GM19397 (cell line): ENCODE measurements around the gene CACNG5.

Source experiments
- ATAC-seq: cut with Tn5 transposase; IDR thresholded peaks from one replicate; pipeline ENCODE4 v1.9.1; 2021; ENCODE audit warnings: mild to moderate bottlenecking, moderate library complexity; ENCODE audit not compliant: unreplicated experiment

Gene CACNG5, protein sequence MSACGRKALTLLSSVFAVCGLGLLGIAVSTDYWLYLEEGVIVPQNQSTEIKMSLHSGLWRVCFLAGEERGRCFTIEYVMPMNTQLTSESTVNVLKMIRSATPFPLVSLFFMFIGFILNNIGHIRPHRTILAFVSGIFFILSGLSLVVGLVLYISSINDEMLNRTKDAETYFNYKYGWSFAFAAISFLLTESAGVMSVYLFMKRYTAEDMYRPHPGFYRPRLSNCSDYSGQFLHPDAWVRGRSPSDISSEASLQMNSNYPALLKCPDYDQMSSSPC

DNA sequence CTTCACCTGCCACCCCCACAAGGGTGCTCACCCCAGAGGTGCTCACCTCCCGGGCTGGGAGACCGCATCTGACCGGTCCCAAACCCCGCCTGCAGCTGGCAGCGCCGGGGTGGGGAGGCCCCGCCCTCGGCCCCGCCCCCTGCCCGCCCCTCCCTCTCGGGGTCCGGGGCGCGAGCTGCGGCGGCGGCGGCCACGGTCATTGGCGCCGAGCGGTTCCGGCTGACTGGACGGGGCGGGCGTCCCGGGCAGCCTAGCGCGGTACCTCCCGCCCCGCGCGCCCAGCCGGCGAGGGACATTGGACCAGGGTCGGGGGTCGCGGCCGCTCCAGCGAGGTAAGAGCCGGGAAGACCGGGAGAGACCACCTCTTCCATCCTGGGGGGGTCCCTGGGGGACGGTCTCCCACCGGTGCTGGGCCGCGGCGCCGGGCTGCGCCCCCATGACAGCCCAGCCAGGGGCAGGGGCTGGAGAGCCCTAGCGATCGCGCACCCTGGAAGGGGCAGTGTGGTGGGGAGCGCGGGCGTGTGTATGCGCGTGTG, at the start of gene CACNG5:
CACNG5 (plus strand) TSS at position 199 of the 536 bp plus-strand sequence. CDS start 42,216 bp downstream, outside the sequence.
- no peak for ATAC-seq

DNA sequence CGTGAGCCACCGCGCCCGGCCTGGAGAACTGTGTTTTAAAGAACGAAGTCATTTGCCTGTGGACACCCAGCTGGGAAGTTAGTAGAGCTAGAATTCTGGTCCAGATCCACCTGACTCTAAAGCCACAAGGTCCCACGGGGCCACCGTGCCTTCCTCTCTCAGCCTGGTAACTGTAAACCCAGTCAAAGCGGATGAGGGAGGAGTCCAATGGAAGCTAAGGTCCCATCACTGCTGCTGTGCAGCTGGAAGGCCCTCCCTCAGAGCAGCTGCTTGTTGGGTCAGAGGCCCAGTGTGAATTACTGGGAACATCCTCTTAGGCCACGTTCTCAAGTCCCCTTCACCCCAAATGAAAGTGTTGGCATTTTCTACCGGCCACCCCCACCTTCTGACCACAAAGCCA, 48.8 kb upstream of the CACNG5 start:
- no peak for ATAC-seq

DNA sequence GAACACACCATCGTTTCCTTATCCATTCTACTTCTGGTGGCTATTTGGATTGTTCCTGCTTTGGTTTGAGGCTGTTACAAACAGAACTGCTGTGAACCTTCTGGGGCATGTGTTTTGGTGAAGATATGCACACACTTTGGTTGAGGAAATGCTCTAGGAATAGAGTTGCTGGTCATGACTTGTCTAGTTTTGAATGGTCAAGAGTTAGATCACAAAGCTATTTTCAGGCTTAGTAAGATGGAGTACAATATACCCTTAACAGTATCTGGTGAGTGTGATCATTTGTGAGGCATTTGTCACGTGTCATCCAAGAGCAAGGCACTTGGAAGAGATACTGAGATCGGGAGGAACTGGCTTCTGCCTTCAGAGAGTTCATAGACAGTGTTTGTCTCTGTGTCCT, 47.0 kb upstream of the CACNG5 start:
- no peak for ATAC-seq

DNA sequence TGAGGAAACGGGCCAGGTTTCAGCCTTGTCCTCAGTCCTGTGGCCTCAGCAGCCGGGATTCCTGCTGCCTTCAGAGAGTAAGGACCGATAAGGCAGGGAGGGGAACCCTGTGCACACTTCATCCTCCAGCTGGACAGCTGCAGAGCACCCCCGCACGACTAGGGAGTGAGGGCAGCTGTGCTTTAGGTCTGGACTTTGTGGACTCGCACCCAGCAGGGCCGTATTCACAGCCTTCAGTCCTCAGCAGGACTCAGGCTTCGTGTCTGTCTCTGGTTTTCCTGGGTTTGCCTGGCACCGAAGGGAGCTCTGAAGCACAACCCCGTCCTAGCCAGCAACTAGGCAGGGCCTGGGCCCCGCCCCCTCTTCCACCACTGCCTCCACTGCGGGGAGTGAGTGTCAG, 45.8 kb upstream of the CACNG5 start:
- ATAC-seq = no peak

DNA sequence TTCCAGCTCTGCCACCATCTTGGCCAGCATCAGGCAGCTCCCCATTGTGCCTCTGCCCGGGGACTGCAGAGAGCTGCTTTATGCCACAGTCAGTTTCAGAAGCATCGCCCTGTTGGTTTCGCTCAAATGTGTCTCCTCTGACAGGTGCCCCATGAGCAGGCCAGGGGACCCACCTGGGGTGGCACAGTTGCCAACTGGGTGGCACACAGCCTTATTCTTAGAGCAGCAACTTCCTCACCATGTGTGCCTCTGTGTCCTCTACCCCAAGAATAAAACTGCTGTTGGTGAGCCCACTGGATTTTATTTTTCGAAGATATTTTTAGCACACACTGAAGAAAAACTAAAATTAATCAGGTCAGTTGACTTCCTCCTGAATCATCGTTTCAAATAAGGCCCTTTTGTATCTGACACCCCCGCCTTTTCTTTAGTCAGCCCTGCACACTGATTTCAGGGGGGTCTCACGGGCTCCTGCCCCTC, 44.9 kb upstream of the CACNG5 start:
- no peak for ATAC-seq

DNA sequence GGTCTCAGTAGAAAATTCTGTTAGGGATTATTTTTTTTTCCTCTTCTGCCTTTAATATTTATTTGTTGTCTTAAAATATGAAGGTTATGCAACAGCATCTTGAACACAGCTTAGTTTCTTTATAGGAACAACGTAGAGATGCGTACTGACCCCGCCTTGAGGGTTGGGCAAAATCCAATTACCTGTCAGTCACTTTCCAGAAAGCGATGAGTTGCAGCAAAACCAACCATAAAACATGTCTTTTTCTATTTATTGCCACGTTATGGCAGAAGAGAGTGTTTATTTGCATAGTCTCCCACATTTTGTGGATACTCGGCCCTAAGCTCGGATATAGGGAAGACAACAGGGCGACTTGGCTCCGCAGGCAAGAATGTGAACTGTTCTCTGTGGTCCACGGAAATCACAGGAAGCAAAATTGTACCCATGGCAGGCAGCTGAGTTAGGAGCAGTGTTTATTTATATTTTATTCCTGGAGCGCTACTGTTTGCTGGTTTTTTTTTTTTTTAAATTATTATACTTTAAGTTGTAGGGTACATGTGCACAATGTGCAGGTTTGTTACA, 44.3 kb upstream of the CACNG5 start:
- no peak for ATAC-seq

DNA sequence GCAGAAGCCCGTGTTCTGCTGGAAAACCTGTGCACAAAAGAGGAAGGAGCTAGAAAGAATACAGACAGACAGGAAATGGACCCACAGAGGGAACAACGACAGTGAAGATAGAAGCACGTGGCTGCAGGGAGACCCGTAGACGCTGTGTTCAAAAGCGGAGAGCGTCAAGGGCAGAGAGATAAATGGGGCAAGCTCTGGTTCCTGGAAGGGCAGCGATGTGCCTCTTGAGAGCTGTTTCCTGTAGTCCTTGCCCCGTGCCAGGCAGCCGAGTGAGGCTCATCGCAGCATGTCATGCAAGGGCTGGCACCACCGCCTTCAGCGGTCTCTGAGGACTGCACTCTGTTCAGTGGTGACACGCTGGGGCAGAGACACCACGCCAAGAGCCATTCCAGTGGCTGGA, 43.6 kb upstream of the CACNG5 start:
- ATAC-seq = no peak

DNA sequence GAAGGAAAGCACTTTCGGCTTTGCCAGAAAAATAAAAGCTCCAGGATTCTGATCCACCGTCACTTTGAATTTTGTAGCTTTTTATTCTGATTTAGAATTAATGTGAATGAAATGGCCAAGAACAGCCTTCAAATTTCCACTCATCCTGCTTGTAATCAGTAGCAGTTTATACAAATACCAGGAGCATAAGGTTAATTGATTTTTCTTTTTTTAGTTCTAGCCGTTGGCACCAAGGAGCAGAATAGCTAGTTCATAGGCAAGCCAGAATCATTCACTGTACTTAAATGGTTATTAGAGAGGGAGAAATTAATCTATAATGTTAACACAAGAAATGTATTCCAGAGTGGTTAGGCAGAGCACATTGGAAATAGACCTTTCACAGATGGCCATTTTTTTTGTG, 41.1 kb upstream of the CACNG5 start:
- ATAC-seq = no peak

DNA sequence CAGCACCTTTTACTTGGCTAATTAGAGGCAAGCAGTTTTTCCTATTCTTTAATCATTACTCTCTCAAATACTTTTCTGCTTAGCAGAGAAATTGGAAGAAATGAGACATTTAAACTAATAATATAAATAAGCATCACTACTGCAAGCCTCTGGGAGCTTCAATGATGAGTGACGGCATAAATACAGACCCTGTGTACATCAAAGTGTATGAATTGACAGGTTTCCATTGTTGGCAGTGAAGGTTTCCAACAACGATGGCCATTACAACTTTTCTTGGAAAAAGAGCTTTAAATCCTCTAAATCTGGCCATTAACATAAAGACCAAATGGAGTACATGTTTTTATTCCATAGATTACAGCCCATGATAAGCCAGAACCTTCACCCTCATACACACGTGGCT, 39.4 kb upstream of the CACNG5 start:
- no peak for ATAC-seq

DNA sequence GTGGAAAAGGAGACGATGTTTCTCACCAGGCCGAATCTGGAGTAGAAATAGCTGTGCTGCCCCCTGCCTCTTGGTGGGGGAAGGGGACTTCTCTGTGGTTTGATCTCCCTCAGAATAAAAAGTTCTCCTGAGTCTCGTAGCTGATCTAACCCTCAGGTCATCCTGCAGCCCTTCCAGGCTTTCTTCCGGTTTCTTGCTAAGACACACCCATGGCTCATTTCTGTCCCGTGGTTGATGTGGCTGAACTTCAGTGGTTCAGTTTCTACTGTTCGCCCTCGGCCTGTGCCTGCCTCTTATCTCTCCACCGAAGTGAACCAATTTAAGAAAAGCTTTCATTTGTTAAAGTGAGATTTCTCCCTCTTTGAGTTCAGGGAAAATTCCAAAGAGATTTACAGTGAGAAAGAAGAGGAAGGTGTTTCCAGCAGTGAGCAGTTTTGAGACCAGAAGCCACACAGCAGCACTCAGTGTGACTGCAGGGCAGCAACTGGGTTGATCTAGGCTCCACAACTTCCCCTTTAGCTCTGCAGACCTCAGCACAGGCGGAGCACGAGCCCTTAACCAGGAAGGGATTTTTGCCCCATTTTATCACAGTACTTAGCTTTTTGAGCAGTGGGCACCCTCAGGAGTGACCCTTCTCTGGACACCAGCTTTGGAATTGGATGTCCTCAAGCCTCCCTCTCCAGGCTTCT, 34.9 kb upstream of the CACNG5 start:
- ATAC-seq = no peak

DNA sequence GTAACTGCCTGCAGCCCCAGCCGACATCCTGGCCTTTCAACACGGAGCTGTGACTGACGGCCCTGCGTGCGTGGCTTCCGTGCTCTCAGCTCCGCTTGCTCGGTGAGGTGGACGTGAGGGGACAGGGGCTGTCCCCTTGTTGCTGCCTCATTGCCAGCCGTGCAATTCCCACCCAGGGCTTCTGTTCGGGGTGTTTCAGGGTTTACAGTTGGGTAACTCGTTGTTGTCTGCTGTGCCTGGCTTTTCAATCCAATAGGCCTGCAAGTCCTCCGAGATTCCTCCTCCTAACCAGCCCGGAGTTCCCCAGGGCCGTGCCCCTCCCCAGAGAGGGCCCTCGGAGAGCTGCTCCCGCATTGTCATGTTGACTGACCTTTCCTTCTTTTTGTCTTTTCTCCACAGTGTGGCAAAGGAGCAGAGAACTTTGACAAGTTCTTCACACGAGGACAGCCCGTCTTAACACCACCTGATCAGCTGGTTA, 31.4 kb upstream of the CACNG5 start:
- ATAC-seq = no peak

DNA sequence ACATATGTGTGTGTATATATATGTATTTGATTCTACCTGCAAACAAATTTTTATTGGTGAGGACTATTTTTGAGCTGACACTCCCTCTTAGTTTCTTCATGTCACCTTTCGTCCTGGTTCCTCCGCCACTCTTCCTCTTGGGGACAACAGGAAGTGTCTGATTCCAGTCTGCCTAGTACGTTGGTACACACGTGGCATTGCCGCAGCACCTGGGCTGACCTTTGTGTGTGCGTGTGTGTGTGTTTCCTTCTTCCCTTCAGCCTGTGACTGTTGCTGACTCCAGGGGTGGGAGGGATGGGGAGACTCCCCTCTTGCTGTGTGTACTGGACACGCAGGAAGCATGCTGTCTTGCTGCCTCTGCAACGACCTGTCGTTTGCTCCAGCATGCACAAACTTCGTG, 29.4 kb upstream of the CACNG5 start:
- no peak for ATAC-seq

DNA sequence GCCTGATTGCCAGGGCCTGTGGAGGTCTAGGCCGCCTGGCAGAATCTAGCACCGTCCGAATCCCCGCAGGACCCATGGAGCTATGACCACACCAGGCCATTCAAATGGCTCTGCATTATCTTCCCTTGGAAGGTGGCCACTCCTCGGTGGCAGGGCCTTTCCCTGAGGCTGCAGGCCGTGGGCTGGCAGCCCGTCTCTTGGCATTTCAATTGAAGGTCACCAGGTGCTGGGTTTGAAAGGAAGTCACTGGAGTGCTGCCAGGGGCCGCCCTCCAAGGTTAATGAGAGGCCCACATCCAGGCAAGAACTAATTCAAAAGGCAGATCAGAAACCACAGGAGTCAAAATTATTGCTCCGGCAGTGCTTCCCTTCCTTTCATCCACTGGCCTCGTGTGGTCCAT, 27.7 kb upstream of the CACNG5 start:
- no peak for ATAC-seq

DNA sequence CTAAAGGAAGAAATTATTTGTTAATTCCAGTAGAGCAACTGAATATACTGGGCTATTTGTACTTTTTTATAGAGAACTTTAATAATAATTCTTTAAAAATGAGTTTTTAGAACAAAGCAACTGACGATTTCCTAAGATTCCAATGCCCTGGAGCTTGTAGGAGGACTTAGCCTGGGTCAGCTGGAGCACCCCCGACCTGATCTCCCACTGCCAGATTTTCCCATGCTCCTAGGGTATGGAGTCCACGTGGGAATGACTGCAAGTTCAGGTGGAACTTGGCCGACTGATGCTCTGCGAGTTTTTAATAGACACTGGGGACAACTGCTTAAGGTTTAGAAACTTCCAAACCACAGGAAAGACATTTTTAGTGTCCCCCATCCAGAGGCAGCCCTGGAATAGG, 25.5 kb upstream of the CACNG5 start:
- ATAC-seq = no peak

DNA sequence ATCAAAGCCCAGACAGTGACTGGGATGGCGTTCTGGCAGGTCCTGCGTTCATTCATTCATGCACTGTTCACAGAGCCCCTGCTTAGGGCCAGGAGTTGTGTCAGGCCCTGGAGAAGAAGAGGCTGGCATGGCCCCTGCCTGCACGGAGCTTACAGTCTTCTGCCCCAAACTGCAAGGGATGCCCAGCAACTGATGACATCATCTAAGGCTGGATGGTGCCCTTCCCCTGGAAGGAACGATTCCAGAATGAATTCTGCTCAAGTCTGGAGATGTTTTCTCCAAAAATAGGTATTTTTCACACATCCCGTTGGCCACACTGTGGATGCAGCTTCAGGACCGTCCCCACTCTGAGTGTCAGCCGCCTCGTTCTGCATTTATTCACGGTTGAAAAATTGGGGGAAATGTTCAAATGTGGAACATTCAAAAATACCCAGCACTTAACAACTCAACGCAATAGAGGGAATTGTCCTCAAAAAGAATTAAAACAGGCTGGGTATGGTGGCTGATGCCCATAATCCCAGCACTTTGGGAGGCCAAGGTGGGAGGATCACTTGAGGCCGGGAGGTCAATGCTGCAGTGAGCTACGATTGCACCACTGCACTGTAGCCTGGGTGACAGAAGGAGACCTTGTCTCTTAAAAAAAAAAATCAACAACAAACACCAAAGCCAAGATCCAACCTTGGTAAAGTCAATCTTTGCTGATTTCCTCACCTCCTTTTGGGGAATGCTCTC, 23.8 kb upstream of the CACNG5 start:
- no peak for ATAC-seq

DNA sequence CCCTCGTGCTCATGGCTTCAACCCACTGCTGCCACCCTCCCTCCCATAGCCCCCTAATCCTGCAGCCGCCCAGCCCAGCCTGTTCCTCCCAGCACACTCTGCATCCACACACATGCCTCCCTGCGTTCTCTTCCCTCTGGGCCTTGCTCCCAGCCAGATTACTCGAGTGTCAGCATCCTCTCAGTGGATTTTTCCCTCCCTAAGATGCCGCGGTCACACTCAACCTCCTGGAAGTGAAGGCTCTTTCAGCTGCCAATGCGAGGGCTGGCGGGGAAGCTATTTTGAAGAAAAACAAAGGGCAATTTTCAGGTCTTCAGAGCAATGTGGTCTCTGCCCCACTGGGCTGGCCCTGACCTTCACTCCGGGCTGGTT, 23.2 kb upstream of the CACNG5 start:
- no peak for ATAC-seq

DNA sequence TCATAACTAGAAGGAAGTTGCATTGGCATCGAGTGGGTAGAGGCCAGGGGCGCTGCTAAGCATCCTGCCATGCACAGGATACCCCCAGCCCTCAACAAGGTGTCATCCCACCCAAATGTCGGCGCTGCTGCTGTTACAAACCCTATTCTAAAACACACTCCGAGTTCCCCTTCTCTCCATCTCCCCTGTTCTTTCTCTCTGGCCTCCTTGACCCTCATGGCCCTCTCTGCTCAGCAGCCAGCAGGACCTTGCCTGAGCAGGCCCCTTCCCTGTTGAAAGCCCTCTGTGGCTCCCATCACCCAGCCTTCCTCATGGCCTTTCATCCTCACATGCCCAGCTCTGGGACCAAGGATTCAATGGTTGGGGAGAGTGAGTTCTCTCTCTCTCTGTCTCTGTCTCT, 22.3 kb upstream of the CACNG5 start:
- ATAC-seq = no peak

DNA sequence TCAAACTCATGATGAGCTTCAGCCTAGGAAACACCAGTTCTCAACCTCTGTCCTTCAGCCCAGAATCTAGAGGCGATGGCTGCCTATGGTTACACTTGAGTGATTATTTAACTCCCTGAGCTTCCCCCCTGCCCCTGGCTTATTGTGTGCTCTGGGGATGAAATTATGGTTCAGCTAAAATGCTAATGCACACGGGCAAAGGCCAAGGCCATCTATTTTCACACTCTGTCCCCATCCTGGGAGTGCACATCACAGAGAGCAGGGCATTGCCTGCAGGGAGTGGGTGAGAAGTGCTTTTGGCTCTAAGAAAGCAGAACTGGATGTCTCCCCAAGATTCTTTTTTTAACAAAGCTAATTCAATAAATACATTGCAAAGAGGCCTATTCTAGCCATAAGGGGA, 21.6 kb upstream of the CACNG5 start:
- no peak for ATAC-seq

DNA sequence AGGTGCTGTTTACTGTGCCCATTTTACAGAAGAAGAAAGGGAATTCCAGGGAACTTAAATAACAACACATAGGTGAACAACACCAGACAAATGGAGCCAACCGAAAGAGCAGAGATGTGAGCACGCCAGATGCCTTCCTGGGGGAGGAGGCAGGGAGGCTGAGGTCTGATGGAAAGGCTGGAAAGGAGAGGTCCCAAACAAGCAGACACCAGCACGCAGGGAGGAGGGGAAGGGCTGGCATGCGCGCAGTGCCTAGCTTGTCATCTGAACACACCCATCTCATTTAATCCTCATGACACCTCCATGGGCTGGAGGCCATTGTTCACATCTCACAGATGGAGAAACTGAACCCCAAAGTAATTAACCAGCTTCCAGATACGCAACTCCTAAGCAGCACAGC, 20.9 kb upstream of the CACNG5 start:
- ATAC-seq = no peak

DNA sequence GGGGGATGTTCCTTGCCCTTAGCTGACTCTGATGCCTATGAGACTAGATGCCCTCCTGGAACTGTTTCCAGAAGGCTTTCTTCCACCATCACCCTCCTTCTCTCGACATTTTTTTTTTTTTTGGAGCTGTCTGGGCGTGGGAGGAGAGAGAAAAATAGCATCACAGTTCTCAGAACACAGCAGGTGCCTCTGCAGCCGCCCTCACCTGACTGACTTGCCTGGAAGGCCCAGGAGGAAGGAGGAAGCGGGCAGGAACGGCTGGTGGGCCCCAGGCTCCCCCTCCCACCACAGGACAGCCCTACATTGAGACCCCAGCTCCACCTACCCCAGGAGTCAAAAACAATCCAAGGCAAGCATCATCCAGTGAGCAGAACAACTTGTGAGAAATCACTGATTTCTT, 20.3 kb upstream of the CACNG5 start:
- ATAC-seq = no peak

DNA sequence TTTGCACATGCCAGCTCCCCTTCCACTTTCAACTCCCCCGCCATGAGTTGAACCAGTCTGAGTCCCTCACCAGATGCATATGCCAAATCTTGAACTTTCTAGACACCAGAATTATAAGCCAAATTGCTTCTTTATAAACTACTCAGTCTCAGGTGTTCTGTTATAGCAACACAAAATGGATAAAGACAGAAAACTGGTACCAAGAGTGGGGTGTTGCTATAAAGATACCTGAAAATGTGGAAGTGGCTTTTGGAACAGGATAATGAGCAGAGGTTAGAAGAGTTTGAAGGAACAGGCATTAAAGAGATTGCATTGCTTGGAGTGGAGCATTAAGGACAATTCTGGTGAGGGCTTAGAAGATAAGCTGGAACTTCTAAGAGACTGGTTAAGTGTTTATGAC, 17.2 kb upstream of the CACNG5 start:
- ATAC-seq = no peak
